Anterior cingulate cortex (tissue), 58 donors: ENCODE measurements around the gene CIAO3.
"Not testable (repeated sequence)": the region's sequence is repeated elsewhere in the genome, so short reads cannot be mapped to it uniquely, and the experiment has no call there.

Experiments used
- DNase-seq, 58 donors: peaks; one replicate each; lab custom pipeline; 2025; lab: John Stamatoyannopoulos, UW

Gene CIAO3

DNA sequence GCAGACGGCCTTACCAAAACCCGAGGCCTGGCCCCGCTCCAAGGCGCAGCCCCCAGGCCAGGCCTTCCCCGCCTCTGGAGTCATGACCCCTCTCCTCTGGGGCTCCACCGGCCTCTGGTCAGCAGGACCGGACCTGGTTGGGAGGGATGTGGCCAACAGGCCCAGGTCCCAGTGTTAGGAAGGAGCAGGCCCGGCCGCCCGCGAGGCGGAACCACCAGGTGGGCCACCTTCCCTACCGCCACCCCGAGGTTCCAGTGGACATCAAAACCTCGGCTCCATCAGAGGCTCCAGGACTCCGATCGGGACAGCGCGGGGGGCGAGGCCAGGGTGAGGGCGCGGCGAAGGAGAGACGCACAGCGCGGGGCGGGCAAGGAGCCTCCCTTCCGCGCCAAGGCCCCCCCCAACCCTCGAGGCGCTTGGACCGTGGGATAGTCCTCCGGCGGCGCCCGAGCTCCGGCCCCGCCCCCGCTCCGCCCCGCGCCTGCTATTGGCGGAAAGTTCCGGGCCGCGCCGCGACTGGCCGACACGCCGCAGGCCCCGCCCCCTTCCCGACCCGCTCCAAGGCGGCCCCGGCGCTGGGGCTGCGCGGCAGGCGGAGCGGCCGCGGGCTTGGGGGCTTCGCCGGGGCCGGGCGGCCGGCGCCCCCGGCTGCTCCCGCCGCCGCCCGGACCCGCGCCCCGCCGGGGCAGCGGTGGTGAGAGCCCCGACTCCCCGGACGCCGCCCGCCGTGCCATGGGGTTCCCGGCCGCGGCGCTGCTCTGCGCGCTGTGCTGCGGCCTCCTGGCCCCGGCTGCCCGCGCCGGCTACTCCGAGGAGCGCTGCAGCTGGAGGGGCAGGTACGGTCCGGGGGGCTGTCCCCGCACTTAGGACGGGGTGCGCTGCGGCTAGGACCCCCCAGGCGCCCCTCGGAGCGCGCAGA lies 26.0 kb downstream of the CIAO3 start, which contains the start of gene METRN:
METRN (plus strand) TSS at position 561 of the 919 bp plus-strand sequence; CDS start at position 733, 172 bp downstream.
- peak; percentile 32 to 93 (median 84) for DNase-seq

DNA sequence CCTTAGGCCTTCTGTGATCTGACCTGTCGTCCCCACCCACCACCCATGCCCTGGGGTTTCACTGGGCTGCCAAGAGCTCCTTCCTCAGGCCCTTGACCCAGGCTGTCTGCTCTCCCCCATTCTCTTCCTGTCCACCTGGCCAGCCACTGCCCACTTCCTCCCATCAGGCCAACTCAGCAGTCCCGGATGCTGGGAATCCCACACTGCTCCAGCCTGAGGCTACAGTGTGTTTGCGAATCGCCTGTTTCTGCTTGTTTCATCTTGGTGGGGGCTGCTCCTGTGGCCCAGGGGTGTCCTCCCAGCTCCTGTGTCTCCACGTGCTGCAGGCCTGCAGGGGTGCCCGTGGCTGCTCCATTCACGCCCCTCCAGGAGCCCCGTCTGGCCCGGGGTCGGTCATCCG lies 26.7 kb downstream of the CIAO3 start:
- DNase-seq = no peak

DNA sequence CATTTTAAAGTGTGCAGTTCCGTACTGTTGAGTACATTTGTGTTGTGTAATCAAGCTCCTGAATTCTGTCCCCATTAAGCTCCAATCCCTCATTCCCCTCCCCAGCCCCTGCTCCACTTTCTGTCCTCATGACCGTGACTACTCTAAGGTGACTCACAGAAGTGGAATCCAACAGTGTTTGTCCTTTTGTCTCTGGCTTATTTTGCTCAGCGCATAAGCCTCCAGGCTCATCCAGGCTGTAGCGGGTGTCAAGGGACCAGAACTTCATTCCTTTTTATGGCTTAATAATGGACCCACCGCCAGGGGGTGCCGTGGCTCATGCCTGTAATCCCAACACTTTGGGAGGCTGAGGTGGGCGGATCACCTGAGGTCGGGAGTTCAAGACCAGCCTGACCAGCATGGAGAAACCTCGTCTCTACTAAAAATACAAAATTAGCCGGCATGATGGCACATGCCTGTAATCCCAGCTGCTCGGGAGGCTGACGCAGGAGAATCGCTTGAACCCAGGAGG lies 28.0 kb downstream of the CIAO3 start:
- not testable (repeated sequence) for DNase-seq

DNA sequence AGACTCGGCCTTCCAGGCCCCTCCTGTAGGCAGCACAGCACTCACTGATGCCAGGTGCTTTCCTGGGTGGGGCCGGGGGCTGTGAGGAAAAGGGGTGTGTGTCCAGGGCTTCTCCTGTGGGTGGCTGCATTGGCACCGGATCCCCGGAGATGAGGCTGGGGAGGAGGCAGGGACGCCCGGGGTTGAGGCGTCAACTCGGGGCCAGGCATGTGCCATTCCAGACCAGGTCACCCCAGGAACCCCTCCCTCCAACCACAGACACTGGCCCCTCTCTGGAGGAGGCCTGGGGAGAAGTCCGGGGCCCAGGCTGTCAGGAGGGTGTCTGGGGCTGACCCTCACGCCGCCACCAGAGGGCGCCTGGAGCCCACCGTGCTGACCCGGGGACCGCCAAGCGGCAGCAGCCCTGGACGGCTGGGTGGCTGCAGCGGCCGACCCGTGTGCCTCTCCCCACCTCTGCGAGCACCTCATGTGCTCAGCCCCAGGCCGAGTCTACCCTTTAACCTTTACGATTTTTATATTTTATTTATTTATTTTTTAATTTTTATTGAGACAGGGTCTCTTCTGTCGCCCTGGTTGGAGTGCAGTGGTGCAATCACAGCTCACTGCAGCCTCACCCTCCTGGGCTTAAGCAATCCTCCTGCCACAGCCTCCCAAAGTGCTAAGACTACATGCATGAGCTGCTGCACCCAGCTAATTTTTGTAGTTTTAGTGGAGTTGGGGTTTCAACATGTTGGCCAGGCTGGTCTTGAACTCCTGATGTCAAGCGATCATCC lies 29.1 kb downstream of the CIAO3 start:
- peak in 51 of 58 donors; percentile 18 to 80 (median 59) for DNase-seq

DNA sequence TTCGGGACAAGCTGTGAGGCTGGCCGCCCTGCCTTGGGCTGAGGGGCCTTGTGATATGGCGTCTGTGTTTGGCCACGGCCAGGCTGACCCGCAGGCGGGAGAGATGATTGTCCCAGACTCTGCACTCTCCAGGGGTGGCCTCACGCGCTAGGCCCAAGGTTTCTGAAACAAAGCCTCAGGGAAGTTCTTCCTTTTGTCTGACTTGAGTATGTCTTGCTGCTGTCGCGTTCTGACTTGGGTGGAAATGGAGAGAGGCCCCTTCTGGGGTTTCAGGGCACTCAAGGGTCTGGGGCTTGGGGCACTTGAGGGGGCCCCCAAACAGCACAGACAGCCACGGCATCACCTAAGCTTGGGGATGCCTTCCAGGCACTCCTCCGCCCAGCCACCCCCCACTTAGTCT lies 29.7 kb downstream of the CIAO3 start:
- DNase-seq = no peak

DNA sequence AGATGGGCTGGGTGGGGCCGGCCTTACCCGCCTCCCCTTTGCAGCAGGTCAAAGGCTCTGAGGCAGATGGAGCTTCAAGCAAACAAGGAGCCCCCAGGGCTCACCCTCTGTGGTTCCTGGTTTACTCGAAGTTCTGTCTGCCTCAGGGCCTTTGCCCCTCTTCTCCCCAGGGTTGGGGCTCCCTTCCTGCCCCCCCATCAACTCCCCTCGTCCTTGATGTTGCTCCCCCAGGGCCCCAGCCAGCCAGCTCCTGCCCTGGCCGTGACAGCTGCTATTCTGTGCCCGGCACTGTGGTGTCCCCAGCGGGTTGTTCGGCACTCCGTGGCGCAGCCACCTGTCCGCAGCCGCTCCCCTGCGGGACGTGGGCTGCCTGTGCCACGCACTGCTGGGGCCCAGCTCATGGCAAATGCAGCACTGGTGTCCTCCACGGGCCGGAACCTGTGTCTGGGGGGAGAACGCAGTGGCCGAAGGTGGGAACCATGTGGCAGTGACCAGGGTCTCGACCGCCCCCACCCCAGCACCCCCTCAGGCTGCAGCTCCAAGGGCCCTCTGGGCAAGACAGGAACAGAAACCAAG lies 30.2 kb downstream of the CIAO3 start:
- DNase-seq = no peak

DNA sequence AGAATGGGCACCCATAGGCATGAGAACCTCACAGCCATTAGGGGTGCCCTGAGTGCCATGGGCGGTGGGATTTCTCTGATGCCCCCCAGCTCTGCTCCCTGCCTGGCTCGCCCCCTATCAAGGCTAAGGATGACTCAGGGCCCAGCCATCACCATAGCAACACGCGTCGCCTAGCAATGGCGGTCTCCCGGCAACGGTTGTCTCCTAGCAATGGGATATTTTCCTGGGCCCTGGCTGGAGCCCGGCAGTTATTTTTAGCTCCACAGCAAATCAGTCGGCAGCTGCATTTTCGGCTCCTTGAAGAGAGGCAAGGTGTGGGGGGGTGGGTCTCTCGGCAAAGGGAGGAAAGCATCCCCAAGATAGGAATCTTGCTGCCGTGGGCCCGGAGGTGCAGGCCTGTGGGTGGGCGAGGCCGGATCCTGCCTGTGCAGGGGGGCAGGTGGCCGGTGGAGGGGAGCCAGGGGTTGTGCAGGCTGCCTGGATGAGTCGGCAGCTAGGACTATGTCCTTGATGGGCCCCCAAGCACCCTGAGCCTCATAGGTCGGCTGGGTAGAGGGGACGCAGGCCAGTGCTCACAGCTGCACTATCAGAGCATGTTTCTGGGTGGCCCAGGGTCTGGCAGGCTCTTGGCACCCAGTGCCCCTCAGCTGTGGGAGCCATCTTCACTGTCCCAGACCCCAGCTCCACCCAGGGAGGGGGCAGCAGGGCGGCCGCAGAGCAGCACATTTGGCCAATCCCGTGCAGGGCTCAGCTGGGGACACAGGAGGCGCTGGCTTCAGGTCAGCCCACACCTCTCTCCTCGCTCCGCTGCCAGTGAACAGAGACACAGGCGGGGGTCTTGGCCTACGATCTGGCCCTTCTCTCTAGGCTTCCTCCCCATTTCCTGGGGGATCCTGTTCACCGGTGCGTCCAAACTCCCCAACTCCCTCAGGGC lies 31.0 kb downstream of the CIAO3 start:
- DNase-seq = peak in 57 of 58 donors; percentile 28 to 95 (median 83)

DNA sequence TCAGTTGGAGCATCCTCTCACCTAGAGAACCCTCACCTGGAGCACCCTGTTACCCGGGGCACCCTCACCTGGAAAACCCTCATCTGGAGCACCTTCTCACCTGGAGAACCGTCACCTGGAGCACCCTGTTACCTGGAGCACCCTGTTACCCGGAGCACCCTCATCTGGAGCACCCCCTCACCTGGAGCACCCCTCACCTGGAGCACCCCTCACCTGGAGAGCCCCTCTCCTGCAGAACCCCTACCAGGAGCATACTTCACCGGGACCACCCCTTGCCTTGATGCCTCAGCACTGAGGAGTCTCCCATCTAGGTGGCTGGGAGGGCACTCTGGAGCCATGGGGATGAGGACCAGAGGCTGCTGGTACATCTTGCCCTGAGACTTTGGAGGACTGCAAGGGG lies 31.8 kb downstream of the CIAO3 start:
- DNase-seq = no peak

DNA sequence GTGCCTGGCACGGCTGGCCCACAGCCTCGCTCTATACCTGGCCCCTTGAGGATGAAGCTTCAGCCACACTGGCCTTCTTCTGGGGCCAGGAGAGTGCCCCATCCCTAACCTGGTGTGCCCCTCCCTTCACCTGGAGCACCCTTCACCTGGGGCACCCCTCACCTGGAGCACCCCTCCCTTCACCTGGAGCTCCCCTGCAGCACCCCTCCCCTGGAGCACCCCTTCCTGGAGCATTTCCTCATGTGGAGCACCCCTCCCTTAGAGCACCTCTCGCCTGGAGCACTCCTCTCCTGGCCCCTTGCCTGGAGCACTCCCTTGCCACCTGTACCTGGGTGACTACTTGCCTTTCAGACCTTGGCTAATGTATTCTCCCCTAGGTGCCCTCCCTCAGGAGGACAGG lies 32.8 kb downstream of the CIAO3 start:
- DNase-seq = no peak

DNA sequence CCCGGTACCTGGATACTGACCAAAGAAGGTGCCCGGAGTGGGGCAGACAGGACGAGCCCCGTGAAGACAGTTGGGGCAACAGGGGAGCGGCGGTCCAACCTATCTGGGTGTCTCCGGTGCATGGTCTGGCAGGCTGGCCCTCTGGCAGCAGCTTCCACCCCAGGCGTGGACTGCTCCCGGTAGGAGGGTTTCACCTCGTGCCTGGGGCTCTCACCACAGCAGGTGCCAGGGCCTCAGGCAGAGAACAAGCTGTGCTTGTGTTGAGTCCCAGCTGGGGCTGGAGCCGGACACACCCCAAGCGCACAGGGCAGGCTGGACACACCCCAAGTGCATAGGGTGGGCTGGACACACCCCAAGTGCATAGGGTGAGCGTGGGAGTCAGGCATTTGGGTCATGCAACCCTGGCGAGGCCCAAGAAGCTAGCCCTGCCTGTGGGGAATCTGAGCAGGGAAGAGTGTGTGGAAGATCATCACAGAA lies 33.7 kb downstream of the CIAO3 start:
- no peak for DNase-seq

DNA sequence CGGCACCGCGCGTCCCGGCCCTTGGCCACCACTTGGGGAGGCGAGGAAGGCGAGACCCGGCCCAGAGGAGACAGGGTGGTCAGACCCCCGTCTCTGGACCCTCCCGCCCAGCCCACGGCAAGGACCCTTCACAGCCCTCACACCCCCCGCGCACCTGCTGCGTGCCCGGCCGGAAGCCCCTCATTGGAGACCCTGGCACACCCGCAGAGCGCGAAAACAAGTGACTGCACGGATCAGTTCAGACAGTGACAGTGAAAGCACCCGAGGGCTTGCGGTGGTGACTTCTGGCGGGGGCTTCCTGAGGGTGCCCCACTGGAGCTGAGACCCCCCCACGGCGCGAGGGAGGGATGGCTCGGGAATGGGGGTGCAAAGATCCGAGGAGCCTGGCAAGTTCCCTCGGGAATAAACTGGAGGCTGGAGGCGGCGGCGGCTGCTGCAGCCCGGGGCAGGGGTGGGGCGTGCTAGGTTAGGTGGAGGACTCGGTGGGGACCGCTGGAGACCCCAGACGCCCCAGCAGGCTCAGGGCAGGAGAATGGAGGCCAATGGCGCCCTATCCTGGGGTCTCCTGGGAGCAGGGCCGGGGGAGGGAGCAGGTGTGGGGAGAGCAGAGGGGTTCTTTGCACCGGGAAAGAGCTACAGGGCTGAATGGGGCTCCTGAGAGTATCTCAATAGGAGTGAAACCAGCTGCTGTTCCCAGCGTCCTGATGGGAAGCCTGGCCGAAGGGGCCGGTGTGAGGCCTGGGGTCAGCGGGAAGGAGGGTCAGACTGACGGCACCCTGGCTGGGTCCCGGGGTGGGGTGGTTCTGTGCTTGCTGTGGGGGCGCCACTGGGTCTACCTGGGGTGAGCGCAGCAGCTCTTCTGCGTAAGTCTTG lies 34.4 kb downstream of the CIAO3 start:
- DNase-seq = no peak

DNA sequence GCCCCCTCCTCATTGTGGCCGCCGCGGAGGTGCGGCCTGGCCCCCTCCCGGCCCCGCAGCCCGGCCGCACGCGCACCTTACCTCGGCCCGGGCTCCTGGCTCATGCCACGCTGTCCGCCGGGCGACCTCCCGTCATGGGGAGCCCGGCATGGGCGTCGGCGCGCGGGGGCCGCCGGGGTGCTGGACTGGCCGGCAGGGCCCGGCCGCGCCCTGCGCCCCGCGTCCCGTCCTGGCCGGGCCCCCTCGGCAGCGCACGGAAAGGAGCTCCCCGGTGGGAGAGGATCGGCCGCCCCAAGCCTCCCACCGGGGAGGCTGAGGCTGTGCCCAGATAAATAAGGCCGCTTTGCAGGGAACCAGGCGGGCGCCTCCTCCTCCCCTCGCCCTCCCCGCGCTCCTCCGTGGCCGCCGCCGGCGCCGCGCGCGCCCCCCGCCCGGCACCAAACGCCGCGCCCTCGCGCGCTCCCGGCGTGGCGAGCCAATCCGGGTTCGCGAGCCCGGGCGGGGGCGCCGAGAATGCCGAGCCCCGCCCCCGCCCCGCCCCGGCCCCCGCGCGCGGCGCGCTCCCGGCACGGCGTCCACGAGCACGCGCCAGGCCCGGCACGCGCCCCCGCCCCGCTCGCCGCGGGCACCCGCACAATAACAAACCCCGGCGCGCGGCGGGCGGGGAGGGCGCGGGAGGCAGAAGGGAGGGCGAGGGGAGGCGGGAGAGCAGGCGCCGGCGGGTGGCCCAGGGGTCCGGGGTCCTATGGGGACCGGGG lies 35.2 kb downstream of the CIAO3 start, which contains the start of gene FBXL16:
FBXL16 (minus strand) TSS at position 371 of the 758 bp plus-strand sequence. CDS start 8,396 bp downstream, outside the sequence.
- peak in 46 of 58 donors; percentile 20 to 85 (median 57) for DNase-seq

DNA sequence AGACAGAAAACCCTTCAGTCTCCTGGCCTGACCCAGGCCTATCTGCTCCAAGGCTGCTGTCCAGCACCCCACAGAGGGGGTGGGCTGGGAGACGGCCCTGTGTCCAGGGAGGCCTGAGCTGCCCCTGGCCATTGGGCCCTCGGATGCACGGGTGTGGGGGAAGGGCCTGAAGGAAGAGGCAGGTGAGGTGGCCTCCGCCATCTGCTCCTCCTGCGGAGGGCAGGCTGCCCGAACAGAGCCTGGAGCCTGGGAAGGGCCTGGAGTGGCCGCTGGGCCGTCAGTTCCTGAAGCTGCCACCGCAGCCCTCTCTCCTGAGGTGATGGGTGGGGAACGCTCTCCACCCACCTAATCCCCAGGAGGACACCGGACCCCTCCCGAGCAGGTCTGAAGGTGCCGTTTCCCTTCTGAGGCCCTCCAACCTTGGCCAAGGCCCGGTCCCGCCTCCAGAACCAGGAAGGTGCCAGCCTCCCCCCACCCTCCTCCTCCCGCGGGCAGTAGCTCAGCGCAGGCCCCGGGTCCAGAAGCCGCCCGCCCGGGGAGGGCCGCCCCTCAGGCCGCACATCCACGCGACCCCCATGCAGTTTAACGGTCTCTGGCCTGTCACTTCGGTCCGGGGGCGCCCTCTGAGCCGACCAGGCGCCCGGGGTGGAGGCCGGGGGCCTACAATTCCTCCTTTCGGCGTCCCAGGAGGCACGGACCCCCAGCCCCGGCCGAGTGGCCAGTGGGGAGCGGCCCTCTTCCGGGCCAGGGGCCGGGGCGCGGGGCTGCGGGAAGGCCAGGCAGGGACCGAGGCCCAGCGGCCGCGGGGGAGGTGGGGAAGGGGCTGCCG lies 36.0 kb downstream of the CIAO3 start:
- no peak for DNase-seq

DNA sequence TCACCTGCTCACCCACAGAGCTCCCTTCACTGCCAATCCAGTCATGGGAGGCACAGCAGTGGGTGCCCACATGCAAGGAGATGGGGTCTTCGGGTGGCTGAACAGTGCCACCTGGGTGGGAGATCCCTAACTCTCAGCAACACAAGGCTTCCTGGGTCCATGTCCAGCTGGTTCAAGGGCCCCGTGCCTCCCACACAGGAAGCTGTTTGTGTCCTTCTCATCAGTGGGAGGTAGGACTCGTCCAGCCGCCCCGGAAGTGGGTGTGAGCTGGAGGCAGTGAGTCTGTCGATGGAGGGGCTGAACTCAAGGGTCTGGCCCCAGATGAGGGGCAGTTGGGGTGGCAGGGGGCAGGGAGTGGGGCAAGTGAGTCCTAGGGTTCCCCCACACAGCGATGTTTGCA lies 36.8 kb downstream of the CIAO3 start:
- no peak for DNase-seq

DNA sequence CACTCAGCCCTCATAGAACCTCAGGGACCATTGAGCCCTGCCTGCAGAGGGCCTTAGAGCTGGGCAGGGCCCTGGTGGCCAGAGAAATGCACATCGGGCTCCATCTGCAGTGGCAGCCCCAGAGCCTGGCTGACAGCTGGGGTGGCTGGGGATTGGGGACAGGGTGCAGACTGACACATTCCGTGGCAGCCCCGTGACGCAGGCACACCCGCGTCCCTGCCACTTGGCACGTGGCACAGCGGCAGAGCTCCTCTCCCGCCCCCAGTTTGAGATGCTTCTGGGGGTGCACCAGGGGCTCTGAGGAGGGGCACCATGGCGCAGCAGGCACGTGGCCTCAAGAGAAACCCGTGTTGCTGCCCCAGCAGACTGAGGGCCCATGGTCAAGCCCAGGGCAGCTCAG lies 37.4 kb downstream of the CIAO3 start:
- peak in 10 of 58 donors; percentile 18 to 68 (median 36) for DNase-seq

DNA sequence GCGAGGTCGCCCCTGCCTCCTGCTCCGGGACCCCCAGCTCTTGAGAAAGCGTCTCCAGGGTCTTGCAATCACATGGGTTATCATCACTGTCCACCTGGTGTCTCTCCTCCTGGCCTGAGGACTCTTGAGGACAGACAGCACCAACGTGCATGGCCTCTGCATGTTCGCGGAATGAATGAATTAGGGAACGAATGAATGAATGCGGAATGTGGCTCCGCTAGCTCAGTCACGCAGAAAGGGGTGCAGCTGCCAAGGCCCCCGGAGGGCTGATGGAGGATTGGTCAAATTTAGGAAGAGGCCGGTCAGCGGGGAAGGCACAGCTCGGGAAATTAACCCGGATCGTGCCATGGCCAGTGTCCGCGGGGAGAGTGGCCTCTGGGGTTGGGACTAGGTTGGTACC lies 38.5 kb downstream of the CIAO3 start:
- DNase-seq = no peak
